HCT116 (cell line): ENCODE data around the gene HOXD11. TPM values are rescaled to one million over a fixed set of nuclear protein-coding genes. Genes with fewer than 3 reads are reported as not detected.

Source experiments
- ATAC-seq: fragments of 200-7000 bp; cut with Tn5 transposase; 2 replicates; pipeline ENCODE4 v1.9.1; 2020; ENCODE audit warnings: mild to moderate bottlenecking, moderate library complexity
- BruUV-seq: library from RNA; stranded (reverse); fragments of 400-500 nt; replicated peaks from 2 replicates; lab custom pipeline; 2021; lab: Mats Ljungman, UMichigan
- CTCF ChIA-PET: fragments of 300-600 bp; sonication (Branson Sonifier 250); formaldehyde crosslinking; loops from one replicate; lab custom pipeline; 2021; ENCODE audit warnings: antibody characterized with exemption; lab: Charles Lee
- POLR2A ChIA-PET: fragments of 300-600, 350-600 bp; sonication (Branson Sonifier 250); formaldehyde crosslinking; loops from one replicate; lab custom pipeline; 2021; ENCODE audit warnings: antibody characterized with exemption; lab: Charles Lee
- RAD21 ChIA-PET, 2 experiments: fragments of 300-600 bp; sonication (Branson Sonifier 250); formaldehyde crosslinking; loops; one replicate each; lab custom pipeline; 2023; ENCODE audit warnings: low total read pairs in 2 of 2; ENCODE audit not compliant: uncharacterized antibody in 2 of 2, unreplicated experiment in 2 of 2, low non-redundant PET in 1 of 2; lab: Charles Lee
- DNase-seq: peaks from one replicate; pipeline ENCODE4 v3.0.0-alpha.2; 2010; ENCODE audit warnings: low read depth, low spot score
- H2AFZ ChIP-seq: fragments of 200-600 bp; shearing (Covaris generic), sonication (generic); 2 replicates; pipeline ENCODE4 v1.6.1; 2017; ENCODE audit warnings: low read depth, mixed run types, mixed read lengths, antibody characterized with exemption, low read length; ENCODE audit not compliant: poor library complexity, severe bottlenecking
- H3K27ac ChIP-seq: 2 replicates; pipeline ENCODE4 v1.5.1; 2012; ENCODE audit warnings: low read depth, low read length
- H3K27me3 ChIP-seq: fragments of 200-600 bp; sonication (generic); 2 replicates; pipeline ENCODE4 v1.6.1; 2016; ENCODE audit warnings: mixed run types, low read length, mixed read lengths; ENCODE audit not compliant: insufficient read depth
- H3K36me3 ChIP-seq, 2 experiments: fragments of 200-500 bp in 1 of 2; fragments of 200-600 bp in 1 of 2; sonication (Bioruptor generic) in 1 of 2; sonication (generic) in 1 of 2; 2 replicates each; pipeline versions ENCODE4 v1.5.1 to v1.6.1; 2014 to 2016; ENCODE audit warnings: low read length in 2 of 2, inconsistent platforms in 1 of 2, mixed read lengths in 1 of 2, mixed run types in 1 of 2; ENCODE audit not compliant: insufficient read depth in 2 of 2, control insufficient read depth in 1 of 2
- H3K4me1 ChIP-seq, 2 experiments: fragments of 200-600 bp in 1 of 2; sonication (generic) in 1 of 2; 2 replicates each; pipeline versions ENCODE4 v1.5.1 to v1.6.1; 2012 to 2017; ENCODE audit warnings: low read length in 2 of 2, inconsistent platforms in 1 of 2, mild to moderate bottlenecking in 1 of 2, mixed read lengths in 1 of 2, mixed run types in 1 of 2, moderate library complexity in 1 of 2; ENCODE audit not compliant: insufficient read depth in 2 of 2, control insufficient read depth in 1 of 2
- H3K4me2 ChIP-seq: fragments of 200-600 bp; sonication (generic); 2 replicates; pipeline ENCODE4 v1.6.1; 2017; ENCODE audit warnings: mixed run types, low read length, mixed read lengths
- H3K4me3 ChIP-seq, 2 experiments: fragments of 200-600 bp in 1 of 2; sonication (generic) in 1 of 2; replicated peaks in 1 of 2; 2 replicates each; pipeline ENCODE4 v1.5.1; 2011 to 2016; ENCODE audit warnings: low read length in 2 of 2, control low read depth in 1 of 2, low read depth in 1 of 2, mild to moderate bottlenecking in 1 of 2, mixed read lengths in 1 of 2, mixed run types in 1 of 2
- H3K79me2 ChIP-seq: fragments of 200-600 bp; sonication (generic); 2 replicates; pipeline ENCODE4 v1.6.1; 2017; ENCODE audit warnings: mild to moderate bottlenecking, mixed run types, low read length, moderate library complexity, mixed read lengths; ENCODE audit not compliant: insufficient read depth
- H3K9ac ChIP-seq: fragments of 200-600 bp; sonication (generic); 2 replicates; pipeline ENCODE4 v1.6.1; 2016; ENCODE audit warnings: low read length, mixed read lengths
- H3K9me2 ChIP-seq: fragments of 200-600 bp; sonication (generic), shearing (Covaris generic); 2 replicates; pipeline ENCODE4 v1.6.1; 2017; ENCODE audit warnings: mixed run types, mild to moderate bottlenecking, moderate library complexity; ENCODE audit not compliant: insufficient read depth
- H3K9me3 ChIP-seq, 2 experiments: fragments of 200-500 bp in 1 of 2; fragments of 200-600 bp in 1 of 2; sonication (Bioruptor generic) in 1 of 2; sonication (generic) in 1 of 2; 2 replicates each; pipeline ENCODE4 v1.6.1; 2014 to 2017; ENCODE audit warnings: low read length in 2 of 2, mixed read lengths in 2 of 2, inconsistent platforms in 1 of 2, low read depth in 1 of 2, mild to moderate bottlenecking in 1 of 2, mixed run types in 1 of 2, moderate library complexity in 1 of 2; ENCODE audit not compliant: control insufficient read depth in 1 of 2, insufficient read depth in 1 of 2
- H4K20me1 ChIP-seq: fragments of 200-600 bp; sonication (generic), shearing (Covaris generic); 2 replicates; pipeline ENCODE4 v1.6.1; 2017; ENCODE audit warnings: mixed run types, mild to moderate bottlenecking, moderate library complexity; ENCODE audit not compliant: insufficient read depth
- CBX3 ChIP-seq: IDR thresholded peaks from 2 replicates; pipeline ENCODE4 v1.6.1; 2012; ENCODE audit warnings: low read depth
- EGR1 ChIP-seq: IDR thresholded peaks from 2 replicates; pipeline ENCODE4 v1.6.1; 2012; ENCODE audit warnings: low read depth
- ELF1 ChIP-seq: IDR thresholded peaks from 2 replicates; pipeline ENCODE4 v1.6.1; 2012; ENCODE audit warnings: low read depth, borderline replicate concordance
- EZH2 ChIP-seq: fragments of 200-600 bp; sonication (generic); IDR thresholded peaks from 2 replicates; pipeline ENCODE4 v1.6.1; 2017; ENCODE audit warnings: antibody characterized with exemption, mixed run types
- FOSL1 ChIP-seq: IDR thresholded peaks from 2 replicates; pipeline ENCODE4 v1.6.1; 2012; ENCODE audit warnings: low read depth
- JUND ChIP-seq: IDR thresholded peaks from 2 replicates; pipeline ENCODE4 v1.6.1; 2012
- POLR2A ChIP-seq: IDR thresholded peaks from 2 replicates; pipeline ENCODE4 v1.7.0; 2011; ENCODE audit warnings: borderline replicate concordance; ENCODE audit not compliant: insufficient read depth, insufficient read length; ENCODE audit errors: extremely low read depth
- POLR2AphosphoS5 ChIP-seq: IDR thresholded peaks from 2 replicates; pipeline ENCODE4 v1.6.1; 2011; ENCODE audit warnings: mild to moderate bottlenecking, low read depth, low read length, moderate library complexity
- RAD21 ChIP-seq: IDR thresholded peaks from 2 replicates; pipeline ENCODE4 v1.6.1; 2012; ENCODE audit warnings: low read depth, mild to moderate bottlenecking
- TCF7L2 ChIP-seq: IDR thresholded peaks from 2 replicates; pipeline ENCODE4 v1.7.0; 2011; ENCODE audit warnings: borderline replicate concordance, inconsistent platforms; ENCODE audit not compliant: insufficient read depth, insufficient read length; ENCODE audit errors: extremely low read depth
- ZNF274 ChIP-seq: fragments of 200-500 bp; sonication (Bioruptor generic); IDR thresholded peaks from 2 replicates; pipeline ENCODE4 v1.6.1; 2014; ENCODE audit warnings: mild to moderate bottlenecking, low read depth, low read length, inconsistent platforms
- intact Hi-C: fragments of 100-400 bp; cut with micrococcal nuclease; formaldehyde crosslinking; loops from 2 replicates; pipeline ENCODE4 v1.10.0; 2022
- total RNA-seq: library from RNA; stranded (reverse); gene quantifications from one replicate; pipeline ENCODE4 v1.2.1, GENCODE V29; 2021; ENCODE audit not compliant: unreplicated experiment
- TF ChIP-seq, protein P1 (sequence below): IDR thresholded peaks from 2 replicates; pipeline ENCODE4 v1.6.1; 2012
- TF ChIP-seq, protein P2 (sequence below): IDR thresholded peaks from 2 replicates; pipeline ENCODE4 v1.6.1; 2011; ENCODE audit warnings: mild to moderate bottlenecking, low read length, moderate library complexity; ENCODE audit not compliant: insufficient replicate concordance; ENCODE audit errors: extremely low read depth
- TF ChIP-seq, protein P3 (sequence below): IDR thresholded peaks from 2 replicates; pipeline ENCODE4 v1.6.1; 2012; ENCODE audit warnings: low read depth

Gene HOXD11
- total RNA-seq, 1 experiment from 2014 or later = not detected

DNA sequence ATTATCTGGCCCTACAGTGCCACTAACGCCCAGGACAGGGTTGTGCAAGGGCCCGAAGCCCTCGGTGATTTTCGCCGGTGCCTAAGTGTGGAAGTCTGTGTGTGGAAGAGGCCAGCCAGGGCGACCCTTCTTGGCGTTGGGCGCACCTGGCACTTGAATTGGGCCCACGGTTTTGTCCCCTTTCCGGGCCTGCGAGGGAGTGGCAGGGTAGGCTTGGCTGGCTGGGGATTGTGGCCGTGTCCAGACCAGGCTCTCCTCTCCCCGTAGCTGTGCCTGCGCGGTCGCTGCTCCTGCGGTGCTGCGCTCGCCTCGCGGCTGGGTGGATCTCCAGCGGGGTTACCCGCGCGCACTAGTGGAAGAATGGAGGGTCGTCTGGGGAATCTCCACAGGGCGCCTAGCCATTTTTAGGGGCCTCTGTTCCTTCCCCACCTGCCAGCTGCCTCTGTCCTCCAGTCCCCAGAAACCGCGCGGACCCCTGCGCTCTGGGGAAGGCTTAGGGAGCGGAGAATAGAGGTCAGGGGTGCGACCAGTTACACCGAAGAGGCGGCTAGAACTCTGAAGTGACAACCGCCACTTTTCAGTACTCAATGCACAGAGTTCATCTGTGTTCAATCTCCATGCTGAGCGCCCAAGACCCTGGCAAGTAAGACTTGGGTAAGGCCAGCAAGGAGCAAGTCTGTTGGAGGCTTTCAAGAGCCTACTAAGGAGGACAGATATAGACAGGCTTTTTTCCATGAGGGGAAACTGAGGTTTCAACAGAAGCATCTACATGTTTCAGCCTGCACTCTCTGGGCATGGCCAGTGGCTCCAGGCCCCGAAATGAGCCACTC lies 39.3 kb upstream of the HOXD11 start:
- H3K4me2 ChIP-seq = no peak overlapping the region
- no peaks in the 10 kb centered on the region for H3K79me2 ChIP-seq
- no peaks in the 10 kb centered on the region for H4K20me1 ChIP-seq
- TF ChIP-seq JUND (no peak), CBX3 (no peak), FOSL1 (no peak), TCF7L2 (no peak), ELF1 (no peak)
- TF ChIP-seq, protein P1, sequence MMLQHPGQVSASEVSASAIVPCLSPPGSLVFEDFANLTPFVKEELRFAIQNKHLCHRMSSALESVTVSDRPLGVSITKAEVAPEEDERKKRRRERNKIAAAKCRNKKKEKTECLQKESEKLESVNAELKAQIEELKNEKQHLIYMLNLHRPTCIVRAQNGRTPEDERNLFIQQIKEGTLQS = no peak
- H2AFZ ChIP-seq = no peak overlapping the region
- no peaks in the 10 kb centered on the region for H3K9me2 ChIP-seq
- no peaks in the 10 kb centered on the region for H3K27me3 ChIP-seq
- ATAC-seq (no peak), DNase-seq (no peak)
- no peaks in the 10 kb centered on the region for H3K36me3 ChIP-seq
- H3K4me3 ChIP-seq = no peak overlapping the region
- no peak overlapping the region for H3K27ac ChIP-seq
- H3K4me1 ChIP-seq = no peaks in the 10 kb centered on the region
- ChIA-PET CTCF (no interaction called here), POLR2A (no interaction called here), RAD21 (no interaction called here)
- no TSS peak for BruUV-seq
- intact Hi-C loops = no loop called here
- no peak overlapping the region for H3K9ac ChIP-seq
- H3K9me3 ChIP-seq = no peaks in the 10 kb centered on the region

DNA sequence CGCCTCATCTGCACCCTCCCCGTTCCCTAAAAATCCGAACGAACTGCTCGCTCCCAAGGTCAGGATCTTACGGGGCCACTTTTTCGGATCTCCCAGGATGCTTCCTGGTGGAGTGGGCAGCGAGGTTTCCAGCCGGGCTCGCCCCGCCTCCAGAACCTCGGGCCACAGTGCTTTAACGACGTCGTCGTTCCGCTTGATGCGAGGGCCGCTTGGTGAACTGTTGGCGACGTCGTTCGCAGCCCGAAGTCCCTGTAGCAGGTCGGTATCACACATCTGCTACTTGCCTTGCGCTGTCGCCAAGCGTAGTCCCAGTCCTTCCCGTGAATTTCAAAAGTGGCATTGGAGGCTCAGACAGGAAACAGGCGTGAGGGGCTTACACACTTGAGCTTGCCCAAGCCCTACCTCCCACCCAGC lies 38.7 kb upstream of the HOXD11 start:
- Histone ChIP-seq H3K27me3 (no peaks in the 10 kb centered on the region), H3K9me2 (no peaks in the 10 kb centered on the region), H3K4me1 (no peaks in the 10 kb centered on the region), H3K79me2 (no peaks in the 10 kb centered on the region), H3K36me3 (no peaks in the 10 kb centered on the region), H3K27ac (no peak overlapping the region), H2AFZ (no peak overlapping the region), H3K9me3 (no peaks in the 10 kb centered on the region), H3K4me3 (no peak overlapping the region), H3K4me2 (no peak overlapping the region), H3K9ac (no peak overlapping the region), H4K20me1 (no peaks in the 10 kb centered on the region)
- RAD21 ChIA-PET = no interaction called here
- POLR2A ChIA-PET = no interaction called here
- intact Hi-C loops = no loop called here
- no peak for DNase-seq
- CTCF ChIA-PET = no interaction called here
- ATAC-seq = no peak
- no TSS peak for BruUV-seq
- TF ChIP-seq FOSL1 (no peak), ZNF274 (no peak), TCF7L2 (no peak), POLR2AphosphoS5 (no peak), RAD21 (no peak), EGR1 (no peak), CBX3 (no peak), POLR2A (no peak), EZH2 (no peak)
- TF ChIP-seq, protein P1 = no peak
- TF ChIP-seq, protein P2, sequence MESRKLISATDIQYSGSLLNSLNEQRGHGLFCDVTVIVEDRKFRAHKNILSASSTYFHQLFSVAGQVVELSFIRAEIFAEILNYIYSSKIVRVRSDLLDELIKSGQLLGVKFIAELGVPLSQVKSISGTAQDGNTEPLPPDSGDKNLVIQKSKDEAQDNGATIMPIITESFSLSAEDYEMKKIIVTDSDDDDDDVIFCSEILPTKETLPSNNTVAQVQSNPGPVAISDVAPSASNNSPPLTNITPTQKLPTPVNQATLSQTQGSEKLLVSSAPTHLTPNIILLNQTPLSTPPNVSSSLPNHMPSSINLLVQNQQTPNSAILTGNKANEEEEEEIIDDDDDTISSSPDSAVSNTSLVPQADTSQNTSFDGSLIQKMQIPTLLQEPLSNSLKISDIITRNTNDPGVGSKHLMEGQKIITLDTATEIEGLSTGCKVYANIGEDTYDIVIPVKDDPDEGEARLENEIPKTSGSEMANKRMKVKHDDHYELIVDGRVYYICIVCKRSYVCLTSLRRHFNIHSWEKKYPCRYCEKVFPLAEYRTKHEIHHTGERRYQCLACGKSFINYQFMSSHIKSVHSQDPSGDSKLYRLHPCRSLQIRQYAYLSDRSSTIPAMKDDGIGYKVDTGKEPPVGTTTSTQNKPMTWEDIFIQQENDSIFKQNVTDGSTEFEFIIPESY = no peak
- TF ChIP-seq, protein P3, sequence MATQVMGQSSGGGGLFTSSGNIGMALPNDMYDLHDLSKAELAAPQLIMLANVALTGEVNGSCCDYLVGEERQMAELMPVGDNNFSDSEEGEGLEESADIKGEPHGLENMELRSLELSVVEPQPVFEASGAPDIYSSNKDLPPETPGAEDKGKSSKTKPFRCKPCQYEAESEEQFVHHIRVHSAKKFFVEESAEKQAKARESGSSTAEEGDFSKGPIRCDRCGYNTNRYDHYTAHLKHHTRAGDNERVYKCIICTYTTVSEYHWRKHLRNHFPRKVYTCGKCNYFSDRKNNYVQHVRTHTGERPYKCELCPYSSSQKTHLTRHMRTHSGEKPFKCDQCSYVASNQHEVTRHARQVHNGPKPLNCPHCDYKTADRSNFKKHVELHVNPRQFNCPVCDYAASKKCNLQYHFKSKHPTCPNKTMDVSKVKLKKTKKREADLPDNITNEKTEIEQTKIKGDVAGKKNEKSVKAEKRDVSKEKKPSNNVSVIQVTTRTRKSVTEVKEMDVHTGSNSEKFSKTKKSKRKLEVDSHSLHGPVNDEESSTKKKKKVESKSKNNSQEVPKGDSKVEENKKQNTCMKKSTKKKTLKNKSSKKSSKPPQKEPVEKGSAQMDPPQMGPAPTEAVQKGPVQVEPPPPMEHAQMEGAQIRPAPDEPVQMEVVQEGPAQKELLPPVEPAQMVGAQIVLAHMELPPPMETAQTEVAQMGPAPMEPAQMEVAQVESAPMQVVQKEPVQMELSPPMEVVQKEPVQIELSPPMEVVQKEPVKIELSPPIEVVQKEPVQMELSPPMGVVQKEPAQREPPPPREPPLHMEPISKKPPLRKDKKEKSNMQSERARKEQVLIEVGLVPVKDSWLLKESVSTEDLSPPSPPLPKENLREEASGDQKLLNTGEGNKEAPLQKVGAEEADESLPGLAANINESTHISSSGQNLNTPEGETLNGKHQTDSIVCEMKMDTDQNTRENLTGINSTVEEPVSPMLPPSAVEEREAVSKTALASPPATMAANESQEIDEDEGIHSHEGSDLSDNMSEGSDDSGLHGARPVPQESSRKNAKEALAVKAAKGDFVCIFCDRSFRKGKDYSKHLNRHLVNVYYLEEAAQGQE = no peak
